Measurements from ENCODE around the gene SH2D1A. TPM values are rescaled to one million over a fixed set of nuclear protein-coding genes. Genes with fewer than 3 reads are reported as not detected.

The SH2D1A gene
- total RNA-seq, 1 experiment from 2014 or later, result not detected

GRCh38 chrX:124342174-124342867 is 4.0 kb upstream of the SH2D1A start:
- DNase-seq, result no peak
- Histone ChIP-seq H3K4me3 (ENCODE audit: insufficient read depth, low read depth, low read length) (no peak overlapping the region), H3K36me3 (replicated peaks; ENCODE audit: control insufficient read depth, insufficient read depth, low read length) (no peaks in the 10 kb centered on the region), H3K27me3 (ENCODE audit: control insufficient read depth, insufficient read depth, low read length) (no peaks in the 10 kb centered on the region)

- DNase-seq, result no peak
- H3K4me3 ChIP-seq (ENCODE audit: insufficient read depth, low read depth, low read length), result no peak overlapping the region
- H3K27me3 ChIP-seq (ENCODE audit: control insufficient read depth, insufficient read depth, low read length), result no peaks in the 10 kb centered on the region
- H3K36me3 ChIP-seq (replicated peaks; ENCODE audit: control insufficient read depth, insufficient read depth, low read length), result no peaks in the 10 kb centered on the region
Observed at GRCh38 chrX:124343016-124343415, 3.3 kb upstream of the SH2D1A start.

GRCh38 chrX:124344246-124344645 is 2.1 kb upstream of the SH2D1A start:
- Histone ChIP-seq H3K36me3 (replicated peaks; ENCODE audit: control insufficient read depth, insufficient read depth, low read length) (no peaks in the 10 kb centered on the region), H3K27me3 (ENCODE audit: control insufficient read depth, insufficient read depth, low read length) (no peaks in the 10 kb centered on the region), H3K4me3 (ENCODE audit: insufficient read depth, low read depth, low read length) (no peak overlapping the region)
- DNase-seq, result no peak

- Histone ChIP-seq H3K4me3 (ENCODE audit: insufficient read depth, low read depth, low read length) (no peak overlapping the region), H3K36me3 (replicated peaks; ENCODE audit: control insufficient read depth, insufficient read depth, low read length) (no peaks in the 10 kb centered on the region), H3K27me3 (ENCODE audit: control insufficient read depth, insufficient read depth, low read length) (no peaks in the 10 kb centered on the region)
- DNase-seq, result no peak
Observed at GRCh38 chrX:124346877-124347241, 496 bp downstream of the SH2D1A start.

GRCh38 chrX:124347242-124347641 is 879 bp downstream of the SH2D1A start:
- no peak for DNase-seq
- no peak overlapping the region for H3K4me3 ChIP-seq (ENCODE audit: insufficient read depth, low read depth, low read length)
- no peaks in the 10 kb centered on the region for H3K27me3 ChIP-seq (ENCODE audit: control insufficient read depth, insufficient read depth, low read length)
- no peaks in the 10 kb centered on the region for H3K36me3 ChIP-seq (replicated peaks; ENCODE audit: control insufficient read depth, insufficient read depth, low read length)

GRCh38 chrX:124348182-124348581 is 1.8 kb downstream of the SH2D1A start:
- H3K27me3 ChIP-seq (ENCODE audit: control insufficient read depth, insufficient read depth, low read length), result no peaks in the 10 kb centered on the region
- H3K36me3 ChIP-seq (replicated peaks; ENCODE audit: control insufficient read depth, insufficient read depth, low read length), result no peaks in the 10 kb centered on the region
- DNase-seq, result no peak
- no peak overlapping the region for H3K4me3 ChIP-seq (ENCODE audit: insufficient read depth, low read depth, low read length)

GRCh38 chrX:124348885-124349453 is 2.6 kb downstream of the SH2D1A start:
- Histone ChIP-seq H3K36me3 (replicated peaks; ENCODE audit: control insufficient read depth, insufficient read depth, low read length) (no peaks in the 10 kb centered on the region), H3K4me3 (ENCODE audit: insufficient read depth, low read depth, low read length) (no peak overlapping the region), H3K27me3 (ENCODE audit: control insufficient read depth, insufficient read depth, low read length) (no peaks in the 10 kb centered on the region)
- DNase-seq, result no peak

- H3K36me3 ChIP-seq (replicated peaks; ENCODE audit: control insufficient read depth, insufficient read depth, low read length), result no peaks in the 10 kb centered on the region
- DNase-seq, result no peak
- H3K27me3 ChIP-seq (ENCODE audit: control insufficient read depth, insufficient read depth, low read length), result no peaks in the 10 kb centered on the region
- H3K4me3 ChIP-seq (ENCODE audit: insufficient read depth, low read depth, low read length), result no peak overlapping the region
Observed at GRCh38 chrX:124354648-124355047, 8.3 kb downstream of the SH2D1A start.

GRCh38 chrX:124358800-124359383 is 12.5 kb downstream of the SH2D1A start:
- Histone ChIP-seq H3K27me3 (ENCODE audit: control insufficient read depth, insufficient read depth, low read length) (no peaks in the 10 kb centered on the region), H3K4me3 (ENCODE audit: insufficient read depth, low read depth, low read length) (no peak overlapping the region), H3K36me3 (replicated peaks; ENCODE audit: control insufficient read depth, insufficient read depth, low read length) (no peaks in the 10 kb centered on the region)
- no peak for DNase-seq

GRCh38 chrX:124362072-124362471 is 15.7 kb downstream of the SH2D1A start:
- H3K36me3 ChIP-seq (replicated peaks; ENCODE audit: control insufficient read depth, insufficient read depth, low read length), result no peaks in the 10 kb centered on the region
- no peak for DNase-seq

GRCh38 chrX:124362761-124363160 is 16.4 kb downstream of the SH2D1A start:
- DNase-seq, result no peak
- no peaks in the 10 kb centered on the region for H3K27me3 ChIP-seq (ENCODE audit: control insufficient read depth, insufficient read depth, low read length)
- no peak overlapping the region for H3K4me3 ChIP-seq (ENCODE audit: insufficient read depth, low read depth, low read length)
- H3K36me3 ChIP-seq (replicated peaks; ENCODE audit: control insufficient read depth, insufficient read depth, low read length), result no peaks in the 10 kb centered on the region

More at GRCh38 chrX:124362072-124362471, 15.7 kb downstream of the SH2D1A start:
- Histone ChIP-seq H3K27me3 (ENCODE audit: control insufficient read depth, insufficient read depth, low read length) (no peaks in the 10 kb centered on the region), H3K4me3 (ENCODE audit: insufficient read depth, low read depth, low read length) (no peak overlapping the region)

- no peak for DNase-seq
- Histone ChIP-seq H3K27me3 (ENCODE audit: control insufficient read depth, insufficient read depth, low read length) (no peaks in the 10 kb centered on the region), H3K36me3 (replicated peaks; ENCODE audit: control insufficient read depth, insufficient read depth, low read length) (no peaks in the 10 kb centered on the region), H3K4me3 (ENCODE audit: insufficient read depth, low read depth, low read length) (no peak overlapping the region)
Observed at GRCh38 chrX:124369722-124370121, 23.4 kb downstream of the SH2D1A start.

GRCh38 chrX:124373348-124373747 is 27.0 kb downstream of the SH2D1A start:
- no peak overlapping the region for H3K4me3 ChIP-seq (ENCODE audit: insufficient read depth, low read depth, low read length)
- no peaks in the 10 kb centered on the region for H3K27me3 ChIP-seq (ENCODE audit: control insufficient read depth, insufficient read depth, low read length)
- no peaks in the 10 kb centered on the region for H3K36me3 ChIP-seq (replicated peaks; ENCODE audit: control insufficient read depth, insufficient read depth, low read length)
- no peak for DNase-seq

GRCh38 chrX:124378643-124379042 is 32.3 kb downstream of the SH2D1A start:
- Histone ChIP-seq H3K36me3 (replicated peaks; ENCODE audit: control insufficient read depth, insufficient read depth, low read length) (no peaks in the 10 kb centered on the region), H3K4me3 (ENCODE audit: insufficient read depth, low read depth, low read length) (no peak overlapping the region), H3K27me3 (ENCODE audit: control insufficient read depth, insufficient read depth, low read length) (no peaks in the 10 kb centered on the region)
- no peak for DNase-seq

- Histone ChIP-seq H3K27me3 (ENCODE audit: control insufficient read depth, insufficient read depth, low read length) (no peaks in the 10 kb centered on the region), H3K36me3 (replicated peaks; ENCODE audit: control insufficient read depth, insufficient read depth, low read length) (no peaks in the 10 kb centered on the region), H3K4me3 (ENCODE audit: insufficient read depth, low read depth, low read length) (no peak overlapping the region)
- DNase-seq, result no peak
Observed at GRCh38 chrX:124383354-124383753, 37.0 kb downstream of the SH2D1A start.
